Astrocyte (in vitro differentiated cells and primary cell): ENCODE results near the gene TAF8. TPM values are rescaled to one million over a fixed set of nuclear protein-coding genes. Genes with fewer than 3 reads are reported as not detected.

Experiments used
- DNase-seq: peaks from one replicate; pipeline ENCODE4 v3.0.0-alpha.2; 2010; ENCODE audit warnings: low read depth
- FAIRE-seq: peaks from 2 replicates; lab custom pipeline; 2011; peaks lifted over from hg19 to GRCh38; lab: Jason Lieb, UNC
- H2AFZ ChIP-seq: 2 replicates; pipeline ENCODE4 v1.6.0; 2012; ENCODE audit warnings: low read depth, low read length, inconsistent platforms
- H3K27ac ChIP-seq: 2 replicates; pipeline ENCODE4 v1.5.1; 2011; ENCODE audit warnings: low read depth, low read length, inconsistent platforms
- H3K27me3 ChIP-seq: 2 replicates; pipeline ENCODE4 v1.6.0; 2011; ENCODE audit warnings: low read length, inconsistent platforms; ENCODE audit not compliant: insufficient read depth
- H3K36me3 ChIP-seq: 2 replicates; pipeline ENCODE4 v1.5.1; 2011; ENCODE audit warnings: low read length, inconsistent platforms; ENCODE audit not compliant: insufficient read depth
- H3K4me1 ChIP-seq: 2 replicates; pipeline ENCODE4 v1.5.1; 2011; ENCODE audit warnings: low read length, inconsistent platforms; ENCODE audit not compliant: insufficient read depth
- H3K4me2 ChIP-seq: 2 replicates; pipeline ENCODE4 v1.6.0; 2012; ENCODE audit warnings: low read length, inconsistent platforms
- H3K4me3 ChIP-seq: 2 replicates; pipeline ENCODE4 v1.5.1; 2011; ENCODE audit warnings: low read depth, mild to moderate bottlenecking, low read length, inconsistent platforms; ENCODE audit not compliant: insufficient read depth
- H3K79me2 ChIP-seq: 2 replicates; pipeline ENCODE4 v1.6.0; 2012; ENCODE audit warnings: mild to moderate bottlenecking, low read length, inconsistent platforms; ENCODE audit not compliant: insufficient read depth
- H3K9ac ChIP-seq: 2 replicates; pipeline ENCODE4 v1.6.0; 2012; ENCODE audit warnings: mild to moderate bottlenecking, low read length, inconsistent platforms
- H3K9me3 ChIP-seq: 2 replicates; pipeline ENCODE4 v1.5.1; 2012; ENCODE audit warnings: low read depth, mild to moderate bottlenecking, low read length, inconsistent platforms; ENCODE audit not compliant: insufficient read depth
- H4K20me1 ChIP-seq: 2 replicates; pipeline ENCODE4 v1.6.0; 2012; ENCODE audit warnings: low read length, inconsistent platforms; ENCODE audit not compliant: insufficient read depth
- H3K27ac Mint-ChIP-seq: one replicate; pipeline ENCODE4 v1.8.0; 2021; ENCODE audit warnings: mild to moderate bottlenecking, mixed read lengths; ENCODE audit not compliant: unreplicated experiment
- H3K27me3 Mint-ChIP-seq: one replicate; pipeline ENCODE4 v1.8.0; 2021; ENCODE audit warnings: low read depth, mixed read lengths; ENCODE audit not compliant: unreplicated experiment
- H3K36me3 Mint-ChIP-seq: one replicate; pipeline ENCODE4 v1.8.0; 2021; ENCODE audit warnings: low read depth, mixed read lengths; ENCODE audit not compliant: unreplicated experiment
- H3K4me1 Mint-ChIP-seq: one replicate; pipeline ENCODE4 v1.8.0; 2021; ENCODE audit warnings: low read depth, mixed read lengths; ENCODE audit not compliant: unreplicated experiment
- H3K4me3 Mint-ChIP-seq: one replicate; pipeline ENCODE4 v1.8.0; 2021; ENCODE audit warnings: mild to moderate bottlenecking, moderate library complexity, mixed read lengths; ENCODE audit not compliant: unreplicated experiment
- H3K9me3 Mint-ChIP-seq: one replicate; pipeline ENCODE4 v1.8.0; 2021; ENCODE audit warnings: mild to moderate bottlenecking, mixed read lengths; ENCODE audit not compliant: unreplicated experiment
- CTCF ChIP-seq: IDR thresholded peaks from 2 replicates; pipeline ENCODE4 v1.5.1; 2011; ENCODE audit warnings: low read depth, mild to moderate bottlenecking, inconsistent platforms, low read length, moderate library complexity; ENCODE audit not compliant: insufficient read depth
- EZH2 ChIP-seq: IDR thresholded peaks from 2 replicates; pipeline ENCODE4 v1.6.1; 2012; ENCODE audit warnings: mild to moderate bottlenecking, low read length, inconsistent platforms; ENCODE audit not compliant: insufficient read depth
- total RNA-seq: library from RNA; stranded (reverse); gene quantifications from 2 replicates; pipeline ENCODE4 v1.2.1, GENCODE V29; 2021

TAF8 gene
- total RNA-seq, 1 donor from 2014 or later = 14.8 TPM

GRCh38 chr6:42047213-42047590, 3.1 kb upstream of the TAF8 start:
- Mint-ChIP-seq H3K4me1 (peaks cover 35% of the 10 kb centered on the region), H3K36me3 (no peaks in the 10 kb centered on the region), H3K4me3 (peak overlapping the region; percentile 70), H3K9me3 (no peaks in the 10 kb centered on the region), H3K27me3 (no peaks in the 10 kb centered on the region), H3K27ac (peak overlapping the region; percentile 38)
- DNase-seq = no peak
- Histone ChIP-seq H3K9me3 (no peaks in the 10 kb centered on the region), H3K9ac (no peak overlapping the region), H3K4me1 (peaks cover 21% of the 10 kb centered on the region), H3K79me2 (peaks cover 9% of the 10 kb centered on the region), H3K4me3 (no peak overlapping the region), H3K27ac (no peak overlapping the region), H3K36me3 (no peaks in the 10 kb centered on the region), H3K4me2 (no peak overlapping the region), H4K20me1 (peaks cover 7% of the 10 kb centered on the region), H2AFZ (no peak overlapping the region), H3K27me3 (peaks cover 17% of the 10 kb centered on the region)
- no peak for TF ChIP-seq CTCF
- FAIRE-seq = no peak

- TF ChIP-seq CTCF (no peak), EZH2 (no peak)
- H3K27ac Mint-ChIP-seq = no peak overlapping the region
- Histone ChIP-seq H3K9me3 (no peaks in the 10 kb centered on the region), H3K36me3 (no peaks in the 10 kb centered on the region), H2AFZ (peak overlapping the region; percentile 90), H3K9ac (peak overlapping the region; percentile 66), H4K20me1 (peaks cover 7% of the 10 kb centered on the region), H3K27me3 (peaks cover 17% of the 10 kb centered on the region), H3K4me3 (peak overlapping the region; percentile 64), H3K79me2 (peaks cover 9% of the 10 kb centered on the region), H3K27ac (no peak overlapping the region), H3K4me2 (peak overlapping the region; percentile 92), H3K4me1 (peaks cover 21% of the 10 kb centered on the region)
- no peaks in the 10 kb centered on the region for H3K27me3 Mint-ChIP-seq
- no peaks in the 10 kb centered on the region for H3K9me3 Mint-ChIP-seq
- DNase-seq (no peak), FAIRE-seq (no peak)
- no peaks in the 10 kb centered on the region for H3K36me3 Mint-ChIP-seq
- peak overlapping the region; percentile 85 for H3K4me3 Mint-ChIP-seq
- H3K4me1 Mint-ChIP-seq = peaks cover 35% of the 10 kb centered on the region
These were observed 2.4 kb upstream of the TAF8 start for GRCh38 chr6:42047790-42048405.

- DNase-seq (no peak), FAIRE-seq (no peak)
- Mint-ChIP-seq H3K27ac (peak overlapping the region; percentile 53), H3K36me3 (no peaks in the 10 kb centered on the region), H3K9me3 (no peaks in the 10 kb centered on the region), H3K4me3 (peak overlapping the region; percentile 85), H3K4me1 (peaks cover 31% of the 10 kb centered on the region), H3K27me3 (no peaks in the 10 kb centered on the region)
- H3K27ac ChIP-seq = no peak overlapping the region
- H4K20me1 ChIP-seq = peaks cover 7% of the 10 kb centered on the region
- H3K4me2 ChIP-seq = peak overlapping the region; percentile 92
- peaks cover 17% of the 10 kb centered on the region for H3K27me3 ChIP-seq
- H3K79me2 ChIP-seq = peaks cover 9% of the 10 kb centered on the region
- peak overlapping the region; percentile 64 for H3K4me3 ChIP-seq
- peak overlapping the region; percentile 66 for H3K9ac ChIP-seq
- H3K36me3 ChIP-seq = no peaks in the 10 kb centered on the region
- H3K9me3 ChIP-seq = no peaks in the 10 kb centered on the region
- H2AFZ ChIP-seq = peak overlapping the region; percentile 90
- TF ChIP-seq CTCF (no peak), EZH2 (no peak)
- H3K4me1 ChIP-seq = peaks cover 18% of the 10 kb centered on the region
These were observed 1.1 kb upstream of the TAF8 start for GRCh38 chr6:42049116-42049809.
